Activated T-helper 1 cell treated with Interleukin-2 at 50 U/mL for 16 hours (primary cell): Measurements from ENCODE around the gene SUPT3H.

Experiments used
- DNase-seq: peaks from one replicate; pipeline ENCODE4 v3.0.0-alpha.2; 2020; ENCODE audit warnings: low read depth

The SUPT3H gene

GRCh38 chr6:44789061-44789460 lies 588.7 kb downstream of the SUPT3H start:
- DNase-seq, result no peak

DNA sequence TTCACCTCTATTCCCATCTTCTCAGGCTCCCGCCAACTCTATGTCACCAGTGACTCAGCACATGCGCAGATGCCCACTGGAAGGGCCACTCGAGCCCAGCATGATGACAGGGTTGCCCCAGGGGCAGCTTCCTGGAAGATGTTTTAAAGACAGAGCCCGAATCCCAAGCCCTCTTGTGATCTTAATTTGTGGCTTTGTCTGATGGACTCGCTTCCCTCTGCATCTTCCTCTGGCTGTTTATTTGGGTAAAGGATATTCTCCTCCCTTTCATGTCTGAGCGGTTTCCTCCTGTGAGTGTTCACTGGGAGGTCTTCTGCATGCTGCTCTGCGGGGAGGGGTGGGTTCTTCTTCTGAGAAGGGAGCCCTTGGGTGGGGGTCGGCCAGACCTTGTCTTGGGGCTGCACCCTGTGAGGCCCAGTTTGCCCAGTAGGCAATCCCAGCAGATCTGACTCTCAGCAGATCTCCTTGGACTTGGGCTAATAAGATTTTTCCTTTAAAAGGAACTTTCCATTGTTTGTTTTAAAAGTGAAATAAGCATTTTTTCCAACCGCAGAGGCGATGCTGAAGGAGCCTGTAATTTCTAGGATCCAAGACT lies 589.2 kb downstream of the SUPT3H start:
- no peak for DNase-seq

- DNase-seq, result no peak
Measured at GRCh38 chr6:44787254-44787834, 590.4 kb downstream of the SUPT3H start.

DNA sequence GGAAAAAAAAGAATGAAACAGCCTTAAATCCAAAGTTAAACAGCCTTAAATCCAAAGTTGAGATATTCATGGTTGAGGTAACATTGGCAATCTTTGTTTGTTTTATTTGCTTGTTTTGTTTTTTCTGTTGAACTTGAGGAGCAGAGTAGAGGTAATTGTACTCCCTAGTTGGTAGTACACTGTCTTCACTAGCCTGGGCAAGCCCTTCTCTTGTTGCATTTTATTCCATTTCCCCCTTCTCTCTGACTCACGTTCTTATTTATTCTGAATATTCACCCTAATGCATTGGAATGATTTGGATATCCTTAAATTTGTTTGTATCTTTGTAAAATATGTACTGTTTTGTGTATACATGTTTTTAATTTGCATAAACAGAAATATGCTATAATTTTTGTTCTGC lies 592.6 kb downstream of the SUPT3H start:
- no peak for DNase-seq

DNA sequence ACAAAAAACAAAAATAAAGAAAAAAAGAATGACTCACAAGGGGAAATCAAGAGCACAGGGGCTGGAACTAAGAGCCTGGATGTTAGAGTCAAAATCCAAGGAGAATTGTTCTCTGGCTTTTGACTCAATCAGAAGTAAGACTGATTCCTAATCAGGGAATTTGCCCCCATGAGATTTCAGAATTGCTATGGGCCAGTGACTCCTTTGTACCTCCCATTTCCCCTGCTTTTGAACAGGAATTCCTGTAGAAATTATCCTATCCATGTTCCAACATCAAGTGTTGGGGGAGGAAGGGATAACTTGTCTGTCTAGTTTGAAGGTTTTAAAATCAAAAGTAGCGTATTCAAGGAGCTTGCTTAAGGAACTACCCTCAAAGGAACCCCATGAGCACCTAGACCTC lies 593.5 kb downstream of the SUPT3H start:
- no peak for DNase-seq

DNA sequence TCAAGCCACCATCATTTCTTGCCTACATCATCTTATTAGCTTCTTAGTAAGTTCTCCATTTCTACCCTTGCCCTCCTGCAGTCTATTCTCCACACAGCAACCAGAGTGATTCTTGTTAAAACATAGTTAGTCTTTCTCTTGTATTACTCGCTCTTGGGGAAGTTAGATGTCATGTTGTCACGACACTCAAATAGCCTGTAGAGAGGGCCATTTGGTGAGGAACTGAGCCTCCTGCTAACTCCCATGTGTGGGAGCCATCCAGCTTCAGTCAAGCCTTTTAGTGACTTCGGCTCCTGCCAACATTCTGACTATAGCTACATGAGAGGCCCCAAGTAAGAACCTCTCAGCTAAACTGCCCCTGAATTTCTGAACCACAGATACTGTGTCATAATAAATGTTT lies 594.8 kb downstream of the SUPT3H start:
- DNase-seq, result no peak

- DNase-seq, result no peak
Measured at GRCh38 chr6:44781912-44782597, 595.7 kb downstream of the SUPT3H start.

DNA sequence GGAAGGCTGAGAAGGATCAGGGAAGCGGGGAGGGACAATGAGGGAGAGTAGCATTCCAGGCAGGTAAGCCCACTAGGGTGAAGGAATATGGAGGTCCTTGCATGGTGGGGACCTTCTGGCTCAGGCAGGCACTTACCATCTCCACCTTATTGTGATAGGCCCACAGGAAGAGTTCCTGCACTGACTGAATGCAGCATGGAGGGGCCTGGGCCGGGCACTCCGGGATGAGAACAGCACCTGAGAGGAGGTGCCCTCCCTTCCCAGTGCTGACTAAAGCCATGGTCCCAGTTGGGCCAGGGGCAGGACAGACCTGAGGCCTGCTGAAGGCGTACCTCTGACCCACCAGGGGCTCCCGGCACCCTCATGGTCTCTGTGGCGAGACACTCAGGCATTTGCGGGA lies 597.6 kb downstream of the SUPT3H start:
- DNase-seq, result no peak

GRCh38 chr6:44779130-44779826 lies 598.5 kb downstream of the SUPT3H start:
- no peak for DNase-seq
